SU-DHL-6 (cell line): Measurements from ENCODE around the gene LCORL.

Experiments
- H2AFZ ChIP-seq: fragments of 200-600 bp; sonication (generic); 2 replicates; pipeline ENCODE4 v1.6.1; 2014; ENCODE audit warnings: low read depth, mild to moderate bottlenecking, moderate library complexity, mixed read lengths, antibody characterized with exemption, low read length; ENCODE audit not compliant: severe bottlenecking
- H3F3A ChIP-seq: fragments of 200-600 bp; shearing (Covaris generic); 2 replicates; pipeline ENCODE4 v1.6.0; 2016; ENCODE audit warnings: antibody characterized with exemption, mild to moderate bottlenecking; ENCODE audit not compliant: insufficient read depth
- H3K27ac ChIP-seq: fragments of 200-600 bp; sonication (generic); 2 replicates; pipeline ENCODE4 v1.5.1; 2016; ENCODE audit warnings: low read depth, mild to moderate bottlenecking, low read length, moderate library complexity, mixed read lengths
- H3K27me3 ChIP-seq: fragments of 200-600 bp; sonication (generic), shearing (Covaris generic); 2 replicates; pipeline ENCODE4 v1.6.0; 2014; ENCODE audit warnings: mild to moderate bottlenecking, low read length
- H3K36me3 ChIP-seq: fragments of 200-600 bp; sonication (generic); 2 replicates; pipeline ENCODE4 v1.6.1; 2014; ENCODE audit warnings: mild to moderate bottlenecking, low read length, mixed read lengths
- H3K4me2 ChIP-seq: fragments of 300-600, 200-600 bp; shearing (Covaris generic), sonication (generic); 2 replicates; pipeline ENCODE4 v1.6.0; 2014; ENCODE audit warnings: low read length, low read depth, mild to moderate bottlenecking; ENCODE audit not compliant: poor library complexity, severe bottlenecking
- H3K4me3 ChIP-seq: fragments of 200-600 bp; sonication (generic); 2 replicates; pipeline ENCODE4 v1.5.1; 2014; ENCODE audit warnings: antibody characterized with exemption, low read length, mild to moderate bottlenecking, mixed read lengths; ENCODE audit not compliant: insufficient read depth, poor library complexity, severe bottlenecking
- H3K79me2 ChIP-seq: fragments of 200-600 bp; sonication (generic); 2 replicates; pipeline ENCODE4 v1.6.1; 2014; ENCODE audit warnings: mild to moderate bottlenecking, low read length, moderate library complexity; ENCODE audit not compliant: insufficient read depth
- H3K9ac ChIP-seq: fragments of 200-600 bp; sonication (generic); 2 replicates; pipeline ENCODE4 v1.7.0; 2014; ENCODE audit warnings: mild to moderate bottlenecking, low read length
- H3K9me2 ChIP-seq: fragments of 200-600 bp; sonication (generic); replicated peaks from 2 replicates; pipeline ENCODE4 v1.6.1; 2014; ENCODE audit warnings: low read length; ENCODE audit not compliant: insufficient read depth
- H3K9me3 ChIP-seq: fragments of 200-600 bp; sonication (generic); 2 replicates; pipeline ENCODE4 v1.6.1; 2014; ENCODE audit warnings: low read length, mixed read lengths; ENCODE audit not compliant: insufficient read depth
- H4K20me1 ChIP-seq: fragments of 200-600 bp; sonication (generic); 2 replicates; pipeline ENCODE4 v1.6.1; 2014; ENCODE audit warnings: low read depth, mild to moderate bottlenecking, antibody characterized with exemption, low read length, moderate library complexity, mixed read lengths
- CTCF ChIP-seq: fragments of 200-600 bp; sonication (generic); IDR thresholded peaks from one replicate; pipeline ENCODE4 v1.5.1; 2017; ENCODE audit warnings: antibody characterized with exemption, mild to moderate bottlenecking, low read length, moderate library complexity; ENCODE audit not compliant: insufficient read depth, poor library complexity, severe bottlenecking
- EZH2phosphoT487 ChIP-seq: fragments of 200-600 bp; sonication (generic), shearing (Covaris generic); conservative IDR thresholded peaks from 2 replicates; pipeline ENCODE4 v1.6.1; 2018; ENCODE audit warnings: mild to moderate bottlenecking, antibody characterized with exemption, low read length, moderate library complexity, mixed read lengths

LCORL gene

DNA sequence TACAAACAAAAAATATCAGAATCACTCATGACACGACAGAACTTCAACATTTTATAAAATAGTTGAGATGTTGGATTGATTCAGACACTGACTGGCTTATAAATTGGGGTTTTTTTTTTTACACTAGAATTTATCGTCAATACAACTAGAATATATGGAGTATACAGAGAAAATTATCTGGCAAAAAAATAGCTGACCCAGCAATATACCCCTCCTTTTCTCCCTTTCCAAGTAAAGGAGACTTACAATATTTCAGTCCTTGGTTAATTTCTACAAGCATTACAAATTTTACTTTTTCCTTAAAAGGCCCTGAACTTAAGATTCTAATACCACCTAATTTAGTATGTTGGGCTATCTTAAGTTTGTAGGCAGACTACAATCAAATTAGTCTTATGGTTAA is 76.3 kb downstream of the LCORL start:
- H3K27ac ChIP-seq, result no peak overlapping the region
- TF ChIP-seq EZH2phosphoT487 (no peak), CTCF (no peak)
- no peaks in the 10 kb centered on the region for H3K79me2 ChIP-seq
- H4K20me1 ChIP-seq, result no peaks in the 10 kb centered on the region
- H3K4me3 ChIP-seq, result no peak overlapping the region
- no peak overlapping the region for H2AFZ ChIP-seq
- no peaks in the 10 kb centered on the region for H3K27me3 ChIP-seq
- no peak overlapping the region for H3K9ac ChIP-seq
- H3K9me2 ChIP-seq, result no peaks in the 10 kb centered on the region
- no peaks in the 10 kb centered on the region for H3K9me3 ChIP-seq
- no peaks in the 10 kb centered on the region for H3K36me3 ChIP-seq
- 0 out of 2 replicates have a peak, but pooled peaks cover 4% of the 10 kb centered on the region for H3F3A ChIP-seq
- no peak overlapping the region for H3K4me2 ChIP-seq

DNA sequence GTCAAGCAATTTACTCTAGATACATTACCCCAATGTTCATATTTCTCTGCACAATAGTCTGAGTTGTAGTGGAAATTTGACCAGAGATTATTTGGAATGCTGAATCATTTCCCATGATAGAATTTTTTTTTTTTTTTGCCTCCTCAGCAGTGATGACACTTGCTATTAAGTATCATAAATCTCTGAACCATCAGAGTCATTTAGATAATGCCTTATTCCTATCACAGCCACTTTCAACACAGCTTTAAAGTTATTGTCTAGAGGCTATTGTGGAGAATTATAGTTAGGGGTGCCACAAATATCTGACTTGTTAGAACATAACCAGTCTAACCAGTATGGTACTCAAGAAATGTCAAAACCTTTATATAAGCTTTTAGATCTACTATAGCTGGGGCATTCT is 79.8 kb downstream of the LCORL start:
- no peaks in the 10 kb centered on the region for H4K20me1 ChIP-seq
- H3K79me2 ChIP-seq, result no peaks in the 10 kb centered on the region; the same call in 1 of the 2 replicates
- no peak overlapping the region for H3K4me2 ChIP-seq
- no peaks in the 10 kb centered on the region for H3K9me3 ChIP-seq
- H3K27ac ChIP-seq, result no peak overlapping the region
- H3K4me3 ChIP-seq, result no peak overlapping the region
- H3K9ac ChIP-seq, result no peak overlapping the region
- H2AFZ ChIP-seq, result no peak overlapping the region
- H3K27me3 ChIP-seq, result no peaks in the 10 kb centered on the region
- TF ChIP-seq EZH2phosphoT487, result no peak
- TF ChIP-seq CTCF, result no peak
- H3F3A ChIP-seq, result 0 out of 2 replicates have a peak, but pooled peaks cover 4% of the 10 kb centered on the region
- 0 out of 2 replicates have a peak, but pooled peaks cover 4% of the 10 kb centered on the region for H3K36me3 ChIP-seq
- no peaks in the 10 kb centered on the region for H3K9me2 ChIP-seq

- no peak for TF ChIP-seq CTCF
- TF ChIP-seq EZH2phosphoT487, result no peak
- no peaks in the 10 kb centered on the region for H3K27me3 ChIP-seq
- H3K36me3 ChIP-seq, result 0 out of 2 replicates have a peak, but pooled peaks cover 4% of the 10 kb centered on the region
These were observed 82.5 kb downstream of the LCORL start for GRCh38 chr4:17939054-17939453.

More at GRCh38 chr4:17939054-17939453, 82.5 kb downstream of the LCORL start:
- Histone ChIP-seq H2AFZ (no peak overlapping the region), H3K27ac (no peak overlapping the region), H3K9me2 (no peaks in the 10 kb centered on the region), H3K9me3 (no peaks in the 10 kb centered on the region), H3F3A (no peaks in the 10 kb centered on the region), H4K20me1 (no peaks in the 10 kb centered on the region), H3K79me2 (no peaks in the 10 kb centered on the region; the same call in 1 of the 2 replicates), H3K4me2 (no peak overlapping the region), H3K9ac (no peak overlapping the region), H3K4me3 (no peak overlapping the region)
